ENCODE measurements around the gene GALNTL6. TPM values are rescaled to one million over a fixed set of nuclear protein-coding genes. Genes with fewer than 3 reads are reported as not detected.

GALNTL6 gene
- total and polyA plus RNA-seq, 9 of the 15 experiments (the other 6 are each of a cell fraction or from before 2014, with no cell fraction given) = 0.18 to 0.50 (median 0.29) TPM

DNA sequence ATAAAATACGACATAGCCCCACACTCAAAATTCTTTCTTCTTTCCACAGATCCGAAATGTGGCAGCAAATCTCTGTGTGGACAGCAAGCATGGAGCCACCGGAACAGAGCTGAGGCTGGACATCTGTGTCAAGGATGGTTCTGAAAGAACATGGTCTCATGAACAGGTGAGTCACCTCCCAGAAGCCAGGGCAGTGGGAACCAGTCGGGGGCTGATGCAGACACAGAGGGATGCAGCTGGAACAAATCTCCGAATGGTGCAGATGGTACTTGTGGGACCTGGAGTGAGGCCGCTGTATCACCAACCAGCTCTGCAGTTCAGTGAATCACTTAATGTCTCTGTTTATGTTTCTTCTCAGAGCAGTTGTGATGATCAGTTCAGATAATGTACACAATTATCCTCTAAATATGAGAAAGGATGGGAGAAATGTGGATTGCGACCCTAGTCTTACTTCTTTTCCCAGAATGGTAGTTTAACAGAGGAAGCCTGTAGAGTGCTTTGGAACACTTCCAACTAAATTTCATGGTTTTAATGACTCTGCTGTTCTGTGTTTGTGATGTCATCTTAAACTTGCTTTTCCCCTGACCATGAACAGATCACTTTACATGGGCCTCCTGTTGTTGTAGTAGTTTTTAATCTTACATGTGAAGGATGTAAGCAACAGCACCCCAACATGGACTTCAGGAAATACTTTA lies 1196.1 kb downstream of the GALNTL6 start:
- Histone ChIP-seq H4K20me1 (replicated peaks; ENCODE audit: control insufficient read depth, insufficient read depth, low read length) (no peaks in the 10 kb centered on the region), H3K9ac (ENCODE audit: insufficient read depth in 1 of 2, low read depth in 2 of 2, low read length in 2 of 2) (no peak overlapping the region), H3K9me1 (ENCODE audit: control insufficient read depth, insufficient read depth, low read length) (no peaks in the 10 kb centered on the region), H3K4me2 (ENCODE audit: insufficient read depth, low read length) (no peak overlapping the region), H3K79me2 (ENCODE audit: control insufficient read depth, insufficient read depth, low read length) (no peaks in the 10 kb centered on the region), H3K27ac (ENCODE audit: extremely low read depth, low read depth, low read length) (no peak overlapping the region), H2AFZ (ENCODE audit: low read depth, low read length) (no peak overlapping the region), H3K27me3 (ENCODE audit: control insufficient read depth in 2 of 2, insufficient read depth in 2 of 2, low read length in 2 of 2) (no peaks in the 10 kb centered on the region), H3K36me3 (ENCODE audit: control insufficient read depth, insufficient read depth, low read length) (no peaks in the 10 kb centered on the region), H3K9me3 (replicated peaks; ENCODE audit: control insufficient read depth, insufficient read depth, low read depth, low read length) (no peaks in the 10 kb centered on the region), H3K4me3 (no peak overlapping the region), H3K4me1 (replicated peaks in 1 of 2; ENCODE audit: control insufficient read depth in 2 of 2, insufficient read depth in 2 of 2, low read length in 2 of 2) (peaks cover 0 to 4% of the 10 kb centered on the region in 2 experiments; a peak in 1 of 5 replicates)
- intact Hi-C loops (cut with micrococcal nuclease) (no loop called here), in situ Hi-C loops (cut with MboI) (no loop called here)
- POLR2A ChIA-PET = no interaction called here
- ATAC-seq (0 out of 3 replicates have a peak, but pooled peaks have one; percentile 24), FAIRE-seq (no peak), DNase-seq (ENCODE audit: extremely low read depth in 1 of 4, low spot score in 3 of 4) (no peak)
- WGBS (ENCODE audit: insufficient coverage, low coverage, missing lambda C conversion rate) = 43% methylated on average over 7 of the region's 7 CpGs
- no TSS peak for BruUV-seq (replicated peaks)
- CTCF ChIA-PET (ENCODE audit: low intra/inter-chr PET ratio) = no interaction called here
- TF ChIP-seq ZNF3 (CRISPR knock-in tag; IDR thresholded peaks at IDR 0.05) (no peak), TRIM24 (IDR thresholded peaks at IDR 0.05) (no peak), FOXJ3 (CRISPR knock-in tag; IDR thresholded peaks at IDR 0.05) (no peak), ATF1 (CRISPR knock-in tag; IDR thresholded peaks at IDR 0.05) (no peak), ATF1 (tag; IDR thresholded peaks at IDR 0.05) (0 out of 2 replicates have a peak, but pooled peaks have one; percentile 24), ILF3 (IDR thresholded peaks at IDR 0.05; ENCODE audit: borderline replicate concordance) (no peak), COPS2 (conservative IDR thresholded peaks at IDR 0.05) (no peak), NFIC (IDR thresholded peaks at IDR 0.05) (peak; percentile 87), MEF2A (IDR thresholded peaks at IDR 0.05; ENCODE audit: control insufficient read depth, low read depth, low read length) (no peak), NFE2 (IDR thresholded peaks at IDR 0.05; ENCODE audit: low read depth) (peak; percentile 56), KLF13 (tag; IDR thresholded peaks at IDR 0.05; ENCODE audit: borderline replicate concordance, low read depth) (no peak), ZNF316 (IDR thresholded peaks at IDR 0.05) (peak; percentile 25; the same call in 1 of the 2 replicates), ZNF644 (tag; IDR thresholded peaks at IDR 0.05; ENCODE audit: low read depth) (no peak), ATF7 (IDR thresholded peaks at IDR 0.05) (peak; percentile 65; the same call in 1 of the 2 replicates), SRSF1 (IDR thresholded peaks at IDR 0.05; ENCODE audit: low read depth, low read length) (no peak), C11orf30 (IDR thresholded peaks at IDR 0.05; ENCODE audit: low read depth) (peak; percentile 28; the same call in 1 of the 2 replicates), MAFG (tag; conservative IDR thresholded peaks at IDR 0.05) (peak; percentile 17; the same call in 1 of the 2 replicates), POLR3A (IDR thresholded peaks at IDR 0.05; ENCODE audit: borderline replicate concordance, extremely low read depth, insufficient read depth, insufficient read length) (no peak), ZKSCAN3 (CRISPR knock-in tag; IDR thresholded peaks at IDR 0.05) (no peak), KLF10 (CRISPR knock-in tag; IDR thresholded peaks at IDR 0.05) (no peak), RBM22 (IDR thresholded peaks at IDR 0.05; ENCODE audit: low read depth, low read length, poor library complexity, severe bottlenecking) (no peak), SETDB1 (IDR thresholded peaks at IDR 0.05; ENCODE audit: low read length) (no peak), HOXB6 (CRISPR knock-in tag; IDR thresholded peaks at IDR 0.05; ENCODE audit: borderline replicate concordance) (no peak), ZNF140 (CRISPR knock-in tag; IDR thresholded peaks at IDR 0.05) (no peak), ZNF778 (CRISPR knock-in tag; IDR thresholded peaks at IDR 0.05) (no peak)
- TF ChIP-seq, protein P1, sequence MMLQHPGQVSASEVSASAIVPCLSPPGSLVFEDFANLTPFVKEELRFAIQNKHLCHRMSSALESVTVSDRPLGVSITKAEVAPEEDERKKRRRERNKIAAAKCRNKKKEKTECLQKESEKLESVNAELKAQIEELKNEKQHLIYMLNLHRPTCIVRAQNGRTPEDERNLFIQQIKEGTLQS (IDR thresholded peaks at IDR 0.05) = peak; percentile 61
- TF ChIP-seq, protein P1 (CRISPR knock-in tag; conservative IDR thresholded peaks at IDR 0.05) = no peak

Data from K562 (cell line).